ENCODE data around the gene TXNRD1.

GRCh38 chr12:104329707-104330532 is 114.3 kb downstream of the TXNRD1 start:
- TF ChIP-seq SNAI2 (CRISPR knock-in tag; IDR thresholded peaks at IDR 0.05) (no peak), RARB (CRISPR knock-in tag; IDR thresholded peaks at IDR 0.05) (no peak), ZFP30 (CRISPR knock-in tag; IDR thresholded peaks at IDR 0.05) (no peak), TSHZ2 (CRISPR knock-in tag; IDR thresholded peaks at IDR 0.05) (no peak), ZFP3 (CRISPR knock-in tag; IDR thresholded peaks at IDR 0.05) (no peak), ZNF70 (CRISPR knock-in tag; IDR thresholded peaks at IDR 0.05) (no peak), CSRNP3 (CRISPR knock-in tag; IDR thresholded peaks at IDR 0.05) (no peak), PATZ1 (CRISPR knock-in tag; IDR thresholded peaks at IDR 0.05; ENCODE audit: borderline replicate concordance) (no peak)

Data from SK-N-SH treated with all-trans-retinoic acid at 6 μM for 48 hours (cell line).